Hematopoietic multipotent progenitor cell treated with erythropoietin and hydrocortisone succinate and interleukin-3 and kit ligand, for 6 days (in vitro differentiated cells): ENCODE data around the gene RFTN1.

ENCODE experiments used
- DNase-seq: peaks from one replicate; pipeline ENCODE4 v3.0.0-alpha.2; 2015

Gene RFTN1

DNA sequence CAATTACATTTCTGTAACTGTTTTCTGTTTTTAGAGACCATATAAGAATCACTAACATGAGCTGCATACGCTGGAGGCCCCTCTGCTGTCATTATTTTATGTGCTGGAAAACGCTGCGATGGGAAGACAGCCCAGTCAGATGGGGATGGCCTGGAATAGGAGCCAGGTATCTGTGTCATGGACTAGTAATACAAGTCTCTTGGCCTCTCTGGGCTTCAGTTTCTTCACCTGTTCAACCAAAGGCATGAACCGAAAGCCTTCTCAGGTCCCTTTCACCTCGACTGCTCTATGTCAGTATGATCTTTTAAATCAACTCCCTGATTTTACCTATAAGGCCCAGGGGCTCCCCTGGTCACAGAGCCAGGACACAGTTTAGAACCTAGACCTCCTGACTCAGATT, 14.6 kb upstream of the RFTN1 start:
- DNase-seq, result no peak

DNA sequence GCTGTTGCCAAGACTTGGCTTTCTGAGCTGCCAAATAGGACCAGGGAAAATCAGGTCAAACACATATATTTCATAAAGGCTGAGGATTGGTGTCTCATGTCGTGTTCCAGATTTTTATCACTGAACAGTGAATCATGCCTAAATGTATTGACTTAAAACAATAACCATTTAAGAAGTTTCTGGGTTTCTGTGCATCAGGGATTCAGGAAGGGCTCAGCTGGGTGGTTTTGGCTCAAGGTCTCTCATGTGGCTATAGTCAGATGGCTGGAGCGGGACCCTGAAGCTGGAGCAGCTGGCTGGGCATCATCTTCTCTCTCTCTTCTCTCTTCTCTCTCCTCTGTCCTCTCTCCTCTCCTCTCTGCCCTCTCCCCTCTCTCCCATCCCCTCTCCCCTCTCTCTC, 10.7 kb upstream of the RFTN1 start:
- no peak for DNase-seq

DNA sequence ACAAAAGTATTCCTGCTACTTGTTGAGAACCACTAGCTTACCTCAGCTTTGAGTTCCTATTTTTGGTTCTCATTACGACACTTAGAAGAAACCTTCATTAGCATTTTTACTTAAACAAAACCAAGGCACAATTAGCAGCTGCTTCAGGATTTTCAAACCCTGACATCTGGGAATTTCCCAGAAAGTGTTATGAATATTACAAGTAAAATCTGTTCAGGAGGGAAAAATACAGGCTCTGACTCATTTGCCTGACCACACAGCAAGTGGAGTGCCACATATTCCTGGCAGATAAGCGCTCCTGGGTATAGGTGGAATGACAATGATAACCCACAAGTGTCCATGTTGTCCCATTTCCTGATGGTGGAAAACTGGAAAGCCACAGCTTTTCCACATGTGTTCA, 10.3 kb upstream of the RFTN1 start:
- no peak for DNase-seq

DNA sequence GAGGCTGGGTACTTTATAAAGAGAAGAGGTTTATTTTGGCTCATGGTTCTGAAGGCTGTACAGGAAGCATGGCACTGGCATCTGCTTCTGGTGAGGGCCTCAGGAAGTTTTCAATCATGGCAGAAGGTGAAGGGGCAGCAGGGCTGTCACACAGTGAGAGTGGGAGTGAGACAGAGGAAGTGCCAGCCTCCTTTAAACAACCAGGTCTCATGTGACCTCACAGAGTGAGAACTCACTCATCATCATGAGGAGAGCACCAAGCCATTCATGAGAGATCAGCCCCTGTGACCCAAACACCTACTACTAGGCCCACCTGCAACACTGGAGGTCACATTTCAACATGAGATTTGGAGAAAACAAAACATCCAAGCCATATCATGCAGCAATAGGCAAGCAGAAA, 9.3 kb upstream of the RFTN1 start:
- no peak for DNase-seq

DNA sequence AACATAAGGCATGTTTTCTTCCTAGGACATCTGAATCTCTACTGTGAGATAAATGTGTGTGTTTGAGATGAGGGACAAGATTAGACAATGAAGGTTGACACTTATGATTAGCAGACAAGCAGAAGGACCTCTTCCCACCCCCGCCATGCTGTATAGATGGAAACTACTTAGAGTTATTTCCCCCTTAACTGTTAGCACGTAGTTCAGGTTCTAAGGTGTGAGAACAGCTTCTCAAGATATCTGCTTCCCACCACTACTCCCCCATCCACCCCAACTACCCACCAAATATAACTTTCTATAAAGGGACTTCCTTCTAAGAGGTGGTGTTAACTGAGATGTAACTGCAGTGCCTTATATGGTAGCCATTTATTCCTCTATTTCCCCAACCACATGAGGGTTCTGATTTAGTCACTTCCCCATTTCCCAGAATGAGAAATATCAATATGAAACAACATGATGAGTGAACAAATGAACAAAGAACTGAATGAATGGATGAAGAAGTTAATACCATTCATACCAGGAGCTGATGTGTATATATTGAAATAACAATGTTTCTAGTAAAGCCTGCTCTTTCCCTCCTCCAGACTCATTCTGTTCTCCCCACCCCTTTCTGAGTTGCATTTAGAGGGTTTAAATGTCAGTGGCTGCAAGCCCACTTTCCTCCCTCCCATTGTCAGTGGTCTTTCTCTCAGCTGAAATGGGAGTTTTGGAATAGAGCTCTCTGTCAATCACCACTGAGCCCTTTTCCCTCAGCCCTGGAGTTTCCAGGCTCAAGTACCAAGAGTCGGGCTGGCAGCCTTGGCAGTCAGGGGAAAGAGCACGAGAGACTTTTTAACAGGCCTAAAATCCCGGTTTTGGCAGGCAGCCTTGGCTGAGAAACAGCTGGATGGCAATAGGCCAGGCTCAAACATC, 7.7 kb upstream of the RFTN1 start:
- DNase-seq, result no peak

DNA sequence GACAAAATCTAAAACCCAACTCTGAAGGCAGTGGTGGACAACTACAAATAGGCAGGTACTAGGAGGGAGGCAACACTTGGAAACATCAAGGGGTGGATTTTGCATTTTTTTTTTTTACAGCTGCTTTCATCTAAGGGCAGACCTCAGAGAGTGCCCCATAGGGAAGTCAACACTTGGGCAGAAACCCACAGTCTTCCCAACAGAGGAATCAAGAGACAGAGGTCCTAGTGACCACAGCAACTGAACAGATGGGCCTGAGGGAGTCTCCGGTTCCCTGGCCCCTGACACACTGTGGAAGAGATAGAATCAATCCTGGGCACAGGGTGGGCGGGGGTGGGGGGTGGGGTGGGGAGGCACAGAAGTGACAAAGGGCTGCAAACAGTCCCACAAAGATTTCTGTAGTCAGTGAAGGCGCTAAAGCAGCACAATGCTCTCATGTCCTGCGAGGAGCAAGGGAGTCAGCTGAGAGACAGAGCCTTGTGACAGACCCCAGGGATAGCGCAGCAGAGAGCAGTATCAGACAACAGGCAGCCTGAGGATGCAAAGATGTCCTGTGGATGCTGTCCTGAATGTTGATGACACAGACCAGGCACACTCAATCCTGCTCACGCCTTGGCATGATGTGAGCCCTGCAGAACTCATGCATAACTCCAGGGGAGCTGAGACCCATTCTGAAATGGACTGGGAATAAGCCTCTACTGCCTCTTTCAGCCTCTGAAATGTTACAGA, 6.9 kb upstream of the RFTN1 start:
- DNase-seq, result no peak

DNA sequence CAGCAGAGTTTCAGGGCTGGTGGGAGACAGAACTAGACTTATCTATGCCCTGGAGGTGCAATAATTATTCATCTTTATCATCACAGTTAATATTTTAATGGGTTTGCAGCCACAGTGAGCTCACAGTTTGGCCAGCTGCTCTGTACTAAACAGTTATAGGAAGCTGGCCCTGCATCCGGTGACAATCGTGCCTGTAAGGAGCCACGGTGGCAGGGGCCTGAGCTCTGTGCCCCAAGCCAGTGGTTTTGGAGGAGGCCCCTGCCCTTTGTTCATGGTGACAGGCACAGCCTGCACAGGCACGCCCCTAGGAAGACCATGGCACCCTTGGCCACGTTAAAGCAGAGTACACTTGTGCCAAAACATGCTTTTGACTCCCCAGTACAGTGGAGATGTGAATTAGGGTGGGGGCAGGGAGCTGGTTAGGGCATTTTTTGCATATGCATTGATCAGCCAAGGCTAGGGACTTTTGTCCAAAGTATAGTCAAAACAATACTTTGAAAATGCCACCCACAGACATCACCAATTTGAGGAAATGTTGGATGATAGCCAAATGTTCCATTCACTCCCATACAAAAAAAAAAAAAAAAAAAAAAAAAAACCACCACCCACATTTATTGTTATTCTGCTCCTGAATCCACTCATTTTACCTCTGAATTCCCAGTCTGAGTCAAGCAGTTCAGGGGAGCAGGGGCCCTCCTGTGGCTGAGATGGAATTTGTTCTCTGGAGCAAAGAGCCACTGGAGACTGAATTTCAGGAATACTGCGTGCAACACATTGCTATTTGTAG, 3.4 kb upstream of the RFTN1 start:
- DNase-seq, result peak; percentile 59

DNA sequence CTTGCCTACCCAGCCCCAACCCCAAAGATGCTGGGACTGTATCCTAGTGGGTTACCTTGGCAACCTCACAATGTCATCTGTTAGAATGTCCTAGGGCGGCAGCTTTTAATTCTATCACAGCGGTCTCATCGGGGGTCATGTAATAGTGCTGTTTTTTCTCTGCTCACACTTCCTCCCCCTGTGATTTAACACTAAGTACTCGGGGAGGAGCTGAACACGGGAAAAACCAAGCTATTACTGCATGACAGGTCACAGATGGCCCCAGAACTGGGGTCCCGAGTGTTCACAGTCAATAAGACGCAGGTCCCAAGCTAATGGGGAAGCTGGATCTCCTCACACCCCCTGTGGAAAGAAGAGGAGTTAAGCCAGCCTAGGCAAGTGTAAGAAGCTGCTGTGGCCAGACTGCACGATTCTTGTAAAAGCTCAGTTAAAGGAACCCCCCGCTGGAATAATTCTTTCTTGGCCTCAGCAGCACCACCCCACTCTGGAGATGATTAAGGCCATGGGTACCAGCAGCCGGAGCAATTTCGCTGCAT, 2.5 kb upstream of the RFTN1 start:
- DNase-seq, result peak; percentile 15

DNA sequence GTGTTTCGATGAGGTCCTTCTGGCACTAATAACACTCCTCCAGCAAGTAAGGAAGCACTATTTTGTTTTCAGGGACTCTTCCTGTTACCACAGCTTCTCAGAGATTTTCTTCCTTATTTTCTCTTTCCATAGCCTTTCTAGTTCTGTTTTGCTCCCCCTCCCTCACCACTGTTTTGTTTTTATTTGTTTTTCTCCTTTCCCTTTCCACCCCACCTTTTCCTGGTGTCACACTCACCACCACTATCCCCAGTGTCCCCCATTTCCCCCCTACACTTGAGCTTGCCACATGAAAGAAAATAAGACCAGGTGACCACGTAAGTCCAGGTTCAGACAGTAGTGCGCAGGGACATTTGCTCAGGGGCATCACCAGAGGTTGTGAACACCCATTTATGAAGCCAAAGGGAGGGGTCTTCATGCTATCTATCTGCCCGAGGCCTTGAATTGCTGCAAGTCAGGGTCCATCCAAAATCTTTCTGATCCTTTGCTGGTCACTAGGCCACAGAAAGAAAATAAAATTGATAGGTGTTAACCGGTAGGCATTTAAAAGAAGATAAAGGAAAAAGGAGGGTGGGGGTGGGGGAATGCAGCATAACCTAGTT, 1.4 kb upstream of the RFTN1 start:
- no peak for DNase-seq

DNA sequence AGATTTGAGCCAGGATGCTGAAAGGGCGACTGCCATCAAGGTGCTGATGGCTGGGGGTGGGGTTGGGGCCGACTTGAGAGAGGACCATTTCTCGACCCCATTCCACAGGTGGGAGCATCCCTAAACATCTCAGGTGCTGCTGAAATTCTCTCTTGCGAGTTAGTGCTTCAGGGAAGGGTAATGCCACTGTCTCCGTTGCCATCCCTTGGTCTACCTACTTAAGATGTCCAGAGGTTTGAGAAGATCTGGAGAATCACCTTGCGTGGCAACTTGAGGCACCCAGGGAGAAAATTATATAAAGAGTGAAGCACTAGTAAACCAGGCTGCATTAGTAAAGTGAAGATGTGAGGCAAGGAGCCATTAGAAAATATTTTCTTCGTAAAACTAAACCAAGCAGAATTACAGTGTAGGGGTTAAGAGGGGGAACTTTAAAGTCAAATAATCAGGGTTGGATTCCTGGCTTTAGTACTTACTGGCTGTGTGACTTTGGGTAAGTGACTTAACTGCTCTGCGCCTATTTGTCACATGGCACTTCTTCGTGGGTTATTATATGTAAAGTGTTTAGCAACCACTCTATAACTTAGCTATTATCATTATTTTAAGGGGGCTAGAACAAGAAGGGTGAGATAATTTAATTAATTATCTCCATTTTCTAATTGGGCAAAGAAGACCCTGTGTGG, 662 bp upstream of the RFTN1 start:
- peak; percentile 14 for DNase-seq

DNA sequence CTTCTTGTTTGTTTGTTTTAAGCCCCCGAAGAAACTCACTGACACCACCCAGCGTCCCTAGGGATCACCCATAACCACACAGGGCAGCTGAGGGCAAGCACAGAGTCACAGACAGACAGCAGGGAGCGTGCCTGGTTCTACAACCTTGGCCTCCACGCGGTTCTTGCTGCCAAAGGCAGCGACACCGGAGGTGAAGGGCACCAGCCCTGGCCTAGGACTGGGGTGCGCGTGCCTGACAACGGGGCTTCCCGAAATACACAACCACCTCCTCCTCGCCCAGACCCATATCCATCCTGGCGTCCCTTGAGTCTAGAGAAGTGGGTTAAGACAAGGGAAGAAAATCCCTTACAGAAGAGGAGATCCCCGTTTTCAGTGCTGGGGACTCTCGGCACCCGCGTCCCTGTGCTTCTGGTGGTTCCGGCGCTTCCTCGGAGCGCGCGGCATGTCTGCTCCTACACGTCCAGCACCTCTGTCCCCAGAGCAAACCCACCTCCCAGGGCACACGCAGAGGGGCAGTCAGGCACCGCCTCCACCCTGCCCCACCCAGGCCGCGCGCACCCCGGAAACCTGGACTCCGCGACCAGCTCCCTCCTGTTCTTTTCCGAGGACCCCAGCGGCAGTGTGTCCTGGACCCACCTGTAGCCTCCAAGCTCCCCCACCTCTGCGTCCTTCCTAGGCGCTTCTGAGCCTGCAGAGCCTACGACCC, 911 bp downstream of the RFTN1 start:
- DNase-seq, result peak; percentile 74

DNA sequence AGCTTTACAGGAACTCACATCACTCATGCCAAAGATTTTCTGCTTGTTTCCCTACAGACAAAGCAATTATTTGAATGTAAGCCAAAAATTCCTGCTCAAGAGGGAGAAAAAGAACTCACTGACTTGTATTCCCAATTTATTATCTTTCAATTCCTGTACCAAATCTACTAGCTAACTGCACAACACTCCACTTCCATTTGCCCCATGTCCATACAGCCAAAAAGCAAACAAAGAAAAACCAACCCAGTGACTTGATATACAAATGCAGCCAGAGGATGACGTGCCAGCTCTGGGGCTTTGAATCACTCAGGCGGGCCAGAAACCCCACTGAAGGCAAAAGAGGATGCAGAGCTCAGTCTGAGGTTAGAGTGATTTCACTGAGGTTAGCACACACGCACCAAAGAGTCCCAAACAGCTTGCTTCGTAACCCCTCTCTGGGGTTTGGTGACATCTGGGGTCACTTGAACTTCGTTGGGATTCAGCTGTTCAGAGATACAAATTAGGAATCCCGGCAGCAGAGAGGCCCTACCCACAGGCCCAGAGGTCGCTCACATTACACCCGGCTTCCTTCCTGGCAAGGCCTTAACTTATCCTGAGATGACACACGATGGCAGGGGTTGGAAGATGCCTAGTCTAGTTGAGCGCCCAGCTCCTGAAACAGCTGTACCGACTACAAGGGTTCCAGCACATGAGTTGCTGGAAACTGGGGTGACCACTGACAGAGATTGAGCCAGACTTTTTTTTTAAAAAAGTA, 1.6 kb downstream of the RFTN1 start:
- peak; percentile 74 for DNase-seq

DNA sequence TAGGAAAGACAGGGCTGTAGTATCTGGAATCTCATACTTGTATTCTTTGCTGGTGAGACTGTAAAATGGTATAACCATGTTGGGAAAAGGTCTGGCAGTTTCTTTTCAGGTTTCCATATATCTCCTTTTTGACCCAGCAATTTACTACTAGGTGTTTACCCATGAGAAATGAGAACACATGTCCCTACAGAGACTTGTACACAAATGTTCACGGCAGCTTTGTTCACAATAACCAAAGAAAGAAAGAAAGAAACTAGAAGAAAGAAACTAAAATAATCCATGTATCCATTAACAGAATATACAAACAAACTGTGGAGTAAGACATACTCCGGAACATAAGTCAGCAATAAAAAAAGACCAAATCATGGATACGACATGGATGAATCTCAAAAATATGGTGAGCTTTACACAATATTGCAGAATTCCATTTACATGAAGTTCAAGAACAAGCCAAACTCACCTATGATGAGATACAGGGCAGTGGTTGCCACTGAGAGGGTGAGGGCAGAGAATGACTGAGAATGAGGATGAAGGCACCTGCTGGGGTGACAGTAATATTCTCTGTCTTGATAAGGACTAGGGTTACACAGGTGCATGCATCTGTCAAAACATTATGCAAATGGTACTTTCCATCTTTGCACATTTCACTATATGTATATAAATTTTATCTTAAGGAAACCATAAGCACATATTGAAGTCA, 2.7 kb downstream of the RFTN1 start:
- DNase-seq, result no peak

DNA sequence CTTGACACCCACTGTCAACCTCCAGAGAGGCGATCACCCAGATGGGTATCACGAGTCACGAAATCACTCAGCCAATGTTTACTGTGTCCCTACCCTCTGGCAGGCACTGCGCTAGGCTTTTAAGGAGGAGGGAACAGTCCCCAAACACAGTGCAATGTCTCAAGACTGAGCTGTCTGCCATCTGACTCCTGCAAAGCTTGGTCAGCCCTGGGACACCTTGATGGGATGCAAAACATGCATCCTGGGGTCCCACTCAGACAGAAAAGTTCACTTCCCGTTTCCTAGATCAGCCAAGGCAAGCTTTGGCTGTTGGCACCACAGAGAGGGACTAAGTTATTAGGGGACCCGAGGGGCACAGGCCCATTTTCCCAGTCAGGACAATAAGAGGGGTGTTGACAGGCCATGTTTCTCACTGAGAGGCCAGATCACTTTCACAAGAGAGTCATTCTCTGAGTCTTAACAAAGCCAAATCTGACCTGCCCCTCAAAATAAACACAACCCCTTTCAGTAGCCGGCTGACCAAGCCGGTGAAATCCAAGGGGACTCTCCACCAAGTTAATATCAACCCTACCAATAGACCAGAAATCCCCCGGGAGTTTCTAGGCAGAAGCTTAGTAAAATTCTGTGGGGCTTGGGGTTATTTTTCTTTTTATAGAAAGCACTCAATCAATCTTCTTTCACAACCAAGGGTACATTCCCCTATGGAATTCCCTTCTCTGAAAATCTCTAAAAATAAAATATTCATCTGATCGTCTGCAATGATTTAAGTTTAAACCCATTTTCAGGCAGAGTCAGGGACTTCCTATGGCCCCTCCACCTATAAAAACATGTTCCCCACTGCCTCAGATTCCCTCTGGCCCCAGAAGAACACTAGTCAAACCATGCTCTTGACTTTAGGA, 3.5 kb downstream of the RFTN1 start:
- no peak for DNase-seq

DNA sequence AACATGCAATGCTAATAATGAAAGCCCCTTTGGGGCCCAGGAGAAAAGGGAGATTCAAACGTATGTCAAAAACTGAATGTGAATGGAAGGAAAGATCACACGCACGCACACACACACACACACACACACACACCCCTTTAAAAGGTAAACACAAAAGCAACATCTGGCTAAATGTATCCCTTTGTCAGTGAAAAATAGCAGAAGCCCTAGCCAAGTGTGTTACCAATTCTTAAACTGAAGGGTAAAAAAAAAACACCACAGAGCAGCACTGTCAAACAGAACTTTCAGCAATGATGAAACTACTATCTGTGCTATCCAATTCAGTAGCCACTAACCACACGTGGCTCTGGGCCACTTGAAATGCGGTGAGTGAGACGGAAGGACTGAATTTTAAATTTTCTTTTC, 4.9 kb downstream of the RFTN1 start:
- DNase-seq, result peak; percentile 80

DNA sequence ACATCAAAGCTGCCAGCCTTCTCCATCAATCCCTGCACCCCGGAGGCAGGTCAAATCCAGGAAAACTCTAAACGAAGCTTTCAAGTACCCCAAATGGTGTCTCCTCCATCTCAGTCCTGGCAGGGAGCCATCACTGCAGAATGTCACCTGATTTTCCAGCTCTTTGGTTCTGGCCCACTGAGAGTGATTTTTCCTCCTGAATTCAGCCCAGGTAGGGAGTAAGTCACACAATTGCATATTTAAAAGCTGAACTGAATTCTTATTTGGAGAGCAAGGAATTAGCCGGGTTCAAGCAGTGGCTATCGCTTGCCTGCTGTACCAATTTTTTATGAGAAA, 5.3 kb downstream of the RFTN1 start:
- DNase-seq, result no peak

DNA sequence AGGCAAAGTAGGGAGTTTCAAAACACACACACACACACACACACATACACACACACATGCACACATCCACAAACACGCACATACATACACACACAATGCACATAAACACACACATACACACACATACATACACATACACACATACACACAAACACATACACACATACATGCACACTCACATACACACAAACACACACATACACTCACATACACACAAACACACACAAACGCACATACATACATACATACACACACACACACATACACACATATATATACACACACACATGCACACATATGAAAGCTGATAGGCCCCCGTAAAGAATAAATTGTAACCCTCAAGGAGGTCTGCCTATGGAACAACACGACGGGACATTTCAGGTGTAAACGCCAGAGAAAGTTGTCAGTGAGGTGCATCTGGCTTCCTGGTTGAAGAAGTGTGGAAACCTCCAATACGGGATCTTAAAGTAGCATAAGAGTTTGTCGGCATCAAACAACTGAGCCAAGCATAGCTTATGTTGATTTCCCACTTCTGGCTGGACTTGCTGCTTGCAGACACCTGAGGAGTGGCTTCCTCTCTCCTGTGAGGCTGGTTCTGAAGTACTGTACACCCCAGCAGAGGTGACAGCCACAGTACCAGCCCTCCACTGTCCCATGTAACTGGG, 5.8 kb downstream of the RFTN1 start:
- no peak for DNase-seq

DNA sequence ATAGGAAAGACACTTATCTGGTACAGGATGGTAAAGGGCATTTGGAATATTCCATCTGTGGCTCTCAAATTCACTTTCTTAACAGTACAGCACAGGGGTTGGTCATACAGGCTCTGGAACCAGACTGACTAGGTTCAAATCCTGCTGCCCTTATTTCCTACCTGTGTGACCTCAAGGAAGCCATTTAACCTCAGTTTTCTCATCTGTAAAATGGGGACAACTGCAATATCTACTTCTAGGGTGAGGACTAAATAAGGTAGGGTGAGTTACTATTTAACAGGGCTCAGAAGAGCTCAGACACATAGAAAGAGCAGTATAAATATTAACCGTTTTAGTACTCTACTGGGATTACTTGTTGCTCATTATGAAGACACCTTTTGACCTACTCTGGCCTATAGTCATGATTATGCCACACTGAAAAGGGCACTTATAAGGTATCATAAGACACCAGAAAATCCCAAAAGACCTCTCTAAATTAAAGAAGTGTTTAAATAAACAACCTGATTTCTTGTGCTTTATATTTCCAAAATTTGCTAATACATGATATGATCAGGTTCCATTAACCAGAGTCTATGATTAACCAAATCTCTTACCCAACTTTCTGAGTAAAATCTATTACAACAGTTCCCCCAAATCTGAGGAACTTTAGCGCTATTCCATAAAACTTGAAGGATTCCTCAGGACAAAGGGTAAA, 6.5 kb downstream of the RFTN1 start:
- DNase-seq, result no peak
